WERI-Rb-1 (cell line): Measurements from ENCODE around the gene RNF10.
"Not testable (repeated sequence)": the region's sequence is repeated elsewhere in the genome, so short reads cannot be mapped to it uniquely, and the experiment has no call there.

ENCODE experiments used
- DNase-seq: peaks from one replicate; pipeline ENCODE4 v3.0.0-alpha.2; 2020
- H3K27ac ChIP-seq: fragments of 250-450 bp; sonication (Bioruptor Pico); 2 replicates; pipeline ENCODE4 v1.5.1; 2020; ENCODE audit warnings: mild to moderate bottlenecking, moderate library complexity
- H3K27me3 ChIP-seq: fragments of 250-450 bp; sonication (Bioruptor Pico); 2 replicates; pipeline ENCODE4 v1.5.1; 2021; ENCODE audit warnings: mild to moderate bottlenecking, low read depth, moderate library complexity; ENCODE audit not compliant: insufficient read depth, severe bottlenecking
- H3K36me3 ChIP-seq: fragments of 250-450 bp; sonication (Bioruptor Pico); 2 replicates; pipeline ENCODE4 v1.5.1; 2020; ENCODE audit warnings: mild to moderate bottlenecking, moderate library complexity
- H3K4me3 ChIP-seq: 2 replicates; pipeline ENCODE4 v1.5.1; 2011; ENCODE audit warnings: low read depth, mild to moderate bottlenecking, control low read depth, low read length
- H3K9me3 ChIP-seq: fragments of 250-450 bp; sonication (Bioruptor Pico); 2 replicates; pipeline ENCODE4 v1.5.1; 2021; ENCODE audit warnings: mild to moderate bottlenecking, moderate library complexity; ENCODE audit not compliant: severe bottlenecking
- TF ChIP-seq, protein P1 (sequence below): IDR thresholded peaks from 2 replicates; pipeline ENCODE4 v1.5.1; 2011; ENCODE audit warnings: low read depth, mild to moderate bottlenecking, control low read depth, inconsistent platforms, low read length

Gene RNF10

DNA sequence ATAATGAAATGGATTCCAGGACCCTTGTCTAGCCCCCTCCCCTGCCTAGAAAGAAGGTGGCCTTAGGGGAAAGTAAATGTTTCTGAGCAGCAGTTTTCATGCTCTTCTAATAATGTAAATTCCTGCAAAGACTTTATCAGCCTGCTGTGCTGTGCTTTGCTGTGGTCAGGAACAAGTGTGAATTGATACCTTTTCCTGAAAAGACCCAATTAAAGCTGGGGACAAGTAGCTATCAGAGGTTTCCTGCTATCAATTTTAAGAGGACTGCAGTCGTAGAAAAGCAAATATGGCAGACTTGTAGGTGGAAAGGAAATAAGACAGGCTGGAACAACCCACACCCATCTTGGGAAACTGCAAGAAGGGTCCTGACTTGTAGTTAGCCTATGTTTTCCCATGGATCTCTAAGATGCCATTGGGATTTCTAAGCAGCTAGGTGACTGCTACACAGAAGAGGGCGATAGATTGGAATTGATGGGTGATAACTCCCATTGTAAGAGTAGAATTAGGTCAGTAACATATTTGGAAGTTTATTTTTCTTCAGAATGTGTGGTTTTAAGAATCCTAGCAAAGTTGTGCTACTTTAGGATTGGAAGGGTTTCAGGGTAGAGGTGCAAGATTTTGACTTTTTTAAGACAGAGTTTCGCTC lies 35.2 kb upstream of the RNF10 start:
- H3K27ac ChIP-seq = no peak overlapping the region

DNA sequence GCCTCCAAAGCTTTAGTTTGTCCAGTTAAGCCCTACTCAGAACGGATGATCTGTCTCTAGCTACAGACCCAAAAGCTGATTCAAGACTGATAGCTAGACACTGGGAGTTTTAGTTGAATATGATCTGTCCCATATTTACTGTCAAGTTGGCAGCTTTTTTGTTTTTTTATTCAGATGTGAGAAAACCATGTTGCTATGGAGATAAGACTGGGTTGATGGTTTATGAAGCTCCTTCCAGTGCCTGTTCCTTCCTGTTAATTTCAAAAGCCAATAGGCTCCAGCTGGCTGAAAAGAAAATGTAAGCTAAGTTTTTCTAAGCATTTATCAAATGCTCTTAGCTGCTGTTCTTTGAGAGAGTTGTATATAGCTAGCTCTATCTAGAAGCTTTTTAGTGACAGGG lies 33.6 kb upstream of the RNF10 start:
- H3K27me3 ChIP-seq = no peaks in the 10 kb centered on the region
- peaks cover 62% of the 10 kb centered on the region for H3K36me3 ChIP-seq
- TF ChIP-seq, protein P1, sequence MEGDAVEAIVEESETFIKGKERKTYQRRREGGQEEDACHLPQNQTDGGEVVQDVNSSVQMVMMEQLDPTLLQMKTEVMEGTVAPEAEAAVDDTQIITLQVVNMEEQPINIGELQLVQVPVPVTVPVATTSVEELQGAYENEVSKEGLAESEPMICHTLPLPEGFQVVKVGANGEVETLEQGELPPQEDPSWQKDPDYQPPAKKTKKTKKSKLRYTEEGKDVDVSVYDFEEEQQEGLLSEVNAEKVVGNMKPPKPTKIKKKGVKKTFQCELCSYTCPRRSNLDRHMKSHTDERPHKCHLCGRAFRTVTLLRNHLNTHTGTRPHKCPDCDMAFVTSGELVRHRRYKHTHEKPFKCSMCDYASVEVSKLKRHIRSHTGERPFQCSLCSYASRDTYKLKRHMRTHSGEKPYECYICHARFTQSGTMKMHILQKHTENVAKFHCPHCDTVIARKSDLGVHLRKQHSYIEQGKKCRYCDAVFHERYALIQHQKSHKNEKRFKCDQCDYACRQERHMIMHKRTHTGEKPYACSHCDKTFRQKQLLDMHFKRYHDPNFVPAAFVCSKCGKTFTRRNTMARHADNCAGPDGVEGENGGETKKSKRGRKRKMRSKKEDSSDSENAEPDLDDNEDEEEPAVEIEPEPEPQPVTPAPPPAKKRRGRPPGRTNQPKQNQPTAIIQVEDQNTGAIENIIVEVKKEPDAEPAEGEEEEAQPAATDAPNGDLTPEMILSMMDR = no peak
- DNase-seq = no peak
- H3K27ac ChIP-seq = no peak overlapping the region
- H3K4me3 ChIP-seq = no peak overlapping the region
- no peaks in the 10 kb centered on the region for H3K9me3 ChIP-seq

More for the DNA sequence above, 35.2 kb upstream of the RNF10 start:
- no peak for DNase-seq
- peaks cover 51% of the 10 kb centered on the region for H3K36me3 ChIP-seq
- TF ChIP-seq, protein P1 = no peak
- no peaks in the 10 kb centered on the region for H3K27me3 ChIP-seq
- H3K9me3 ChIP-seq = no peaks in the 10 kb centered on the region
- H3K4me3 ChIP-seq = no peak overlapping the region

DNA sequence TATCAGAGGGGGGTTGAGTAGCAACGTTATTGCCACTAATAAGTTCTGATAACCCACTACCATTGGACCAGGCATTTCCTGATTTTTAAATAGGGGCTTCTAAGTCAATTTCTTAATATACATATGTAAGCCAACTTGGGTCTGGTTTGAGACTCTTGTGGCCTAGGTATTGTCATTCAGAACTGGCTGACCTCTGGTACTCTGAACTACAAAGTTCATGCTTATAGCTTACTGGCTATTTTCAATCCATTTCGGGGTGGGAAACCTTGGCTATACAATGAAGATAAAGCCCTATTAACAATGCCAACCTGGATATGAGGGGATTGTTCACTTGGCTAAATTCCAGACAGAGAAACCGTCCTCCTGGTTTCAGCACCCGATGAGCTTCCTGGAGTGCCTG lies 29.6 kb upstream of the RNF10 start:
- no peaks in the 10 kb centered on the region for H3K9me3 ChIP-seq
- no peaks in the 10 kb centered on the region for H3K27me3 ChIP-seq
- peaks cover 65% of the 10 kb centered on the region for H3K36me3 ChIP-seq
- TF ChIP-seq, protein P1 = no peak
- no peak for DNase-seq
- no peak overlapping the region for H3K4me3 ChIP-seq
- H3K27ac ChIP-seq = no peak overlapping the region

DNA sequence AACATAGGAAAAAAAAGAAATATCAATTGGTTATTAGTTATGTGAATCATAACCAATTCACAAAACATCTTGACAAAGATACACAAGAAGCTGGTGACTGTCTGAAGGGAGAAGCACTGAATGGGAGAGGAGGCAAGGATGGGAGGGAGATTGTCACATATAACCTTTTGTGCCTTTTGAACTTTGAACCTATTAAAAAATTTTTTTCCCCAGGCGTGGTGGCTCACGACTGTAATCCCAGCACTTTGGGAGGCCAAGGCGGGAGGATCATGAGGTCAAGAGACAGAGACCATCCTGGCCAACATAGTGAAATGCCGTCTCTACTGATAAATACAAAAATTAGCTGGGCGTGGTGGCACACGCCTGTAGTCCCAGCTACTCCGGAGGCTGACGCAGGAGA lies 25.6 kb upstream of the RNF10 start:
- TF ChIP-seq, protein P1 = no peak
- DNase-seq = no peak
- no peak overlapping the region for H3K27ac ChIP-seq
- no peaks in the 10 kb centered on the region for H3K9me3 ChIP-seq
- no peak overlapping the region for H3K4me3 ChIP-seq
- peaks cover 58% of the 10 kb centered on the region for H3K36me3 ChIP-seq
- no peaks in the 10 kb centered on the region for H3K27me3 ChIP-seq

DNA sequence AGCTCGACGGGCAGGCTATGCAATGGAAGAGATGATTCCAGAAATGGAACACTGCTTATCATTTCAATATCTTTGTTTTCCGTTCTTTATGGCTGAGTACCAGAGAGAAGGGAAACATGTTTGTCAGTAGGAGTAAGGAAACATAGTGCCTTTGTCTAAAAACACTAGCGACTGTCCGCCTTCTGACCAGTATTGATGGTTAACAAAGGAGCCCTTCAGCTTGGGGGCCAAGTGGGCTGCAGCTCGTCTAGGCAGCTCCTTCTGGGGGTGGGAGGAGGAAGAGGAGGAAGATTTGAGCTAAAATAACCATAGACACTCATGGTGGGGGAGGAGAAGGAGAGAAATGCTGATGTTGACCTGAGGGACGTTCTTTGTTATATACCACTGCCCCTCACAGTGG lies 20.2 kb upstream of the RNF10 start:
- no peak for DNase-seq
- no peaks in the 10 kb centered on the region for H3K9me3 ChIP-seq
- no peak overlapping the region for H3K4me3 ChIP-seq
- H3K36me3 ChIP-seq = peaks cover 42% of the 10 kb centered on the region
- H3K27ac ChIP-seq = no peak overlapping the region
- TF ChIP-seq, protein P1 = no peak
- no peaks in the 10 kb centered on the region for H3K27me3 ChIP-seq

DNA sequence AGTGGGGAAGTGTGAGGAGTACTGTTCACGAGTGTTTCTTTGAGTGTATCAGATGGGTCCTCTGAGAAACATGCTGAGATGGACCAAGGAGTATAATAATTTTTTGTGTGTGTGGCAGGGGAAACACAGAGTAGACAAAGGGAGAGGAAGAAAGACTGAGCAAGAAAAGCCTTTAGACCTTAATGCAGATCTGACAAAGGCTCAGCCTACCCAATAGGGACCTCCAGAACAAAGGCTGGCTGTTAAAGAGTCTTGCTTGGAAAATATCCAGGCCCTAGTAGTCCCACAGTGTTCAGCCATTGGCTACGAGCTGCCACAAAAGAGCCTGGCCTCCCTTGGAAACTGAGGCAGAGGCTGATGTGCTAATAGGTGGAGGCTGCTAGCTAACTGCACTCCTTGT lies 18.7 kb upstream of the RNF10 start:
- Histone ChIP-seq H3K4me3 (no peak overlapping the region), H3K36me3 (peaks cover 31% of the 10 kb centered on the region), H3K27ac (no peak overlapping the region), H3K27me3 (no peaks in the 10 kb centered on the region), H3K9me3 (no peaks in the 10 kb centered on the region)
- no peak for DNase-seq
- TF ChIP-seq, protein P1 = no peak

DNA sequence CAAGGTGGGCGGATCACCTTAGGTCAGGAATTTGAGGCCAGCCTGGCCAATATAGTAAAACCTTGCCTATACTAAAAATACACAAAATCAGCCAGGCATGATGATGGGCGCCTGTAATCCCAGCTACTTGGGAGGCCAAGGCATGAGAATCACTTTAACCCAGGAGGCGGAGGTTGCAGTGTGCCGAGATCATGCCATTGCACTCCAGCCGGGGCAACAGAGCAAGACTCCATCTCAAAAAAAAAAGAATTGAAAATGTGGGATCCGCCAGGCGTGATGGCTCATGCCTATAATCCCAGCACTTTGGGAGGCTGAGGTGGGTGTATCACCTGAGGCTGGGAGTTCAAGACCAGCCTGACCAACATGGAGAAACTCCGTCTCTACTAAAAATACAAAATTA lies 14.8 kb upstream of the RNF10 start:
- H3K9me3 ChIP-seq, H3K27ac ChIP-seq, DNase-seq, H3K27me3 ChIP-seq, H3K4me3 ChIP-seq: not testable (repeated sequence)
- H3K36me3 ChIP-seq = peaks cover 26% of the 10 kb centered on the region
